ENCODE measurements around the gene F7.

- TF ChIP-seq EZH2 (IDR thresholded peaks at IDR 0.05) = no peak
- no peak for TF ChIP-seq POLR2AphosphoS5 (IDR thresholded peaks at IDR 0.05; ENCODE audit: borderline replicate concordance, low read depth, low read length)
- TF ChIP-seq FOXP2 (optimal IDR thresholded peaks at IDR 0.05; ENCODE audit: control extremely low read depth, extremely low read length, insufficient read depth) = no peak
Measured at GRCh38 chr13:113167575-113167974, 62.0 kb downstream of the F7 start.
